ENCODE data around the gene SENP6.
A peak's percentile ranks its signal among the peaks of the same experiment; 100 is the strongest.
"Not testable (repeated sequence)": the region's sequence is repeated elsewhere in the genome, so short reads cannot be mapped to it uniquely, and the experiment has no call there.

SENP6 gene

GRCh38 chr6:75608956-75609533 lies 7.4 kb downstream of the SENP6 start:
- peak in 1 of 2 donors; percentile 68 for DNase-seq

- no peak for DNase-seq
Observed at GRCh38 chr6:75609639-75610590, 8.2 kb downstream of the SENP6 start.

GRCh38 chr6:75611011-75611701 lies 9.5 kb downstream of the SENP6 start:
- DNase-seq, result no peak

GRCh38 chr6:75611702-75612375 lies 10.2 kb downstream of the SENP6 start:
- no peak for DNase-seq

- DNase-seq, result no peak
Observed at GRCh38 chr6:75612434-75612833, 10.8 kb downstream of the SENP6 start.

- DNase-seq, result no peak
Observed at GRCh38 chr6:75613056-75613501, 11.4 kb downstream of the SENP6 start.

- DNase-seq, result no peak
Observed at GRCh38 chr6:75618437-75618836, 16.8 kb downstream of the SENP6 start.

GRCh38 chr6:75619230-75619899 lies 17.7 kb downstream of the SENP6 start:
- no peak for DNase-seq

- no peak for DNase-seq
Observed at GRCh38 chr6:75620381-75621304, 19.0 kb downstream of the SENP6 start.

GRCh38 chr6:75621846-75622245 lies 20.2 kb downstream of the SENP6 start:
- no peak for DNase-seq

GRCh38 chr6:75623491-75623890 lies 21.8 kb downstream of the SENP6 start:
- DNase-seq, result no peak

GRCh38 chr6:75624335-75624734 lies 22.7 kb downstream of the SENP6 start:
- DNase-seq, result no peak

- DNase-seq, result no peak
Observed at GRCh38 chr6:75624988-75625387, 23.3 kb downstream of the SENP6 start.

- no peak for DNase-seq
Observed at GRCh38 chr6:75626561-75626960, 24.9 kb downstream of the SENP6 start.

GRCh38 chr6:75627708-75628107 lies 26.0 kb downstream of the SENP6 start:
- DNase-seq, result not testable (repeated sequence)

GRCh38 chr6:75631859-75632635 lies 30.4 kb downstream of the SENP6 start:
- DNase-seq, result no peak

GRCh38 chr6:75633045-75633444 lies 31.4 kb downstream of the SENP6 start:
- DNase-seq, result no peak

GRCh38 chr6:75642311-75642710 lies 40.6 kb downstream of the SENP6 start:
- no peak for DNase-seq

GRCh38 chr6:75643173-75643572 lies 41.5 kb downstream of the SENP6 start:
- DNase-seq, result no peak

GRCh38 chr6:75656479-75656878 lies 54.8 kb downstream of the SENP6 start:
- no peak for DNase-seq
